Prostate gland (tissue), 2 donors: ENCODE results near the gene CEBPZ.

Source experiments
- CTCF ChIP-seq, 4 experiments: fragments of 200-600 bp in 2 of 4; fragments of 450-650 bp in 2 of 4; sonication (generic) in 2 of 4; IDR thresholded peaks; 1 replicate in 3 of 4; 2 replicates in 1 of 4; pipeline ENCODE4 v1.5.1; 2016 to 2019; ENCODE audit warnings: antibody characterized with exemption in 4 of 4, mild to moderate bottlenecking in 2 of 4, moderate library complexity in 2 of 4
- POLR2A ChIP-seq: fragments of 450-650 bp; IDR thresholded peaks from one replicate; pipeline ENCODE4 v1.6.1; 2016; ENCODE audit warnings: antibody characterized with exemption, mild to moderate bottlenecking

- peak in 1 of 4 experiments; percentile 20 for TF ChIP-seq CTCF (IDR thresholded peaks at IDR 0.05)
- peak; percentile 78 for TF ChIP-seq POLR2A
Measured at GRCh38 chr2:37231241-37232130, at the start of gene CEBPZ, which contains the start of gene NDUFAF7.
